Stomach smooth muscle (tissue), 2 donors: ENCODE results near the gene HLF.
A peak's percentile ranks its signal among the peaks of the same experiment; 100 is the strongest.

Experiments
- H3K27ac ChIP-seq: one replicate; pipeline ENCODE4 v1.7.0; 2013; ENCODE audit warnings: mild to moderate bottlenecking, low read length, inconsistent platforms
- H3K27me3 ChIP-seq, 2 donors: one replicate each; pipeline ENCODE4 v1.7.0; 2013; ENCODE audit warnings: low read length in 2 of 2; ENCODE audit not compliant: insufficient read depth in 2 of 2, control insufficient read depth in 1 of 2
- H3K36me3 ChIP-seq, 2 donors: one replicate each; pipeline ENCODE4 v1.7.0; 2013; ENCODE audit warnings: low read length in 2 of 2; ENCODE audit not compliant: control insufficient read depth in 2 of 2, insufficient read depth in 2 of 2
- H3K4me1 ChIP-seq: one replicate; pipeline ENCODE4 v1.7.0; 2013; ENCODE audit warnings: low read length; ENCODE audit not compliant: control insufficient read depth, insufficient read depth
- H3K4me3 ChIP-seq, 2 donors: one replicate each; pipeline ENCODE4 v1.7.0; 2013; ENCODE audit warnings: low read length in 2 of 2
- H3K9ac ChIP-seq, 2 donors: one replicate each; pipeline ENCODE4 v1.7.0; 2013; ENCODE audit warnings: low read length in 2 of 2, mild to moderate bottlenecking in 1 of 2
- H3K9me3 ChIP-seq, 2 donors: one replicate each; pipeline ENCODE4 v1.7.0; 2013; ENCODE audit warnings: low read length in 2 of 2; ENCODE audit not compliant: control insufficient read depth in 2 of 2
- donor health status: healthy.
- donor health status: Pancreatic carcinoma.

The HLF gene

GRCh38 chr17:55344514-55344997 is 79.8 kb downstream of the HLF start:
- Histone ChIP-seq H3K27ac (no peak overlapping the region), H3K9ac (no peak overlapping the region), H3K9me3 (no peaks in the 10 kb centered on the region), H3K4me1 (no peaks in the 10 kb centered on the region), H3K27me3 (no peaks in the 10 kb centered on the region), H3K4me3 (no peak overlapping the region), H3K36me3 (no peaks in the 10 kb centered on the region)

- Histone ChIP-seq H3K27ac (no peak overlapping the region), H3K9ac (no peak overlapping the region), H3K9me3 (no peaks in the 10 kb centered on the region), H3K27me3 (no peaks in the 10 kb centered on the region), H3K4me3 (no peak overlapping the region), H3K4me1 (no peaks in the 10 kb centered on the region), H3K36me3 (no peaks in the 10 kb centered on the region)
Measured at GRCh38 chr17:55345132-55345531, 80.4 kb downstream of the HLF start.

- H3K27ac ChIP-seq, result no peak overlapping the region
- peaks cover 4% of the 10 kb centered on the region for H3K4me1 ChIP-seq
- no peaks in the 10 kb centered on the region for H3K9me3 ChIP-seq
- no peaks in the 10 kb centered on the region for H3K27me3 ChIP-seq
- H3K4me3 ChIP-seq, result no peak overlapping the region
- no peak overlapping the region for H3K9ac ChIP-seq
- no peaks in the 10 kb centered on the region for H3K36me3 ChIP-seq
Measured at GRCh38 chr17:55346658-55347057, 81.9 kb downstream of the HLF start.

GRCh38 chr17:55347341-55347740 is 82.6 kb downstream of the HLF start:
- Histone ChIP-seq H3K27me3 (no peaks in the 10 kb centered on the region), H3K4me3 (no peak overlapping the region), H3K27ac (no peak overlapping the region), H3K9ac (no peak overlapping the region), H3K9me3 (no peaks in the 10 kb centered on the region), H3K36me3 (no peaks in the 10 kb centered on the region), H3K4me1 (peaks cover 4% of the 10 kb centered on the region)

GRCh38 chr17:55348749-55349354 is 84.1 kb downstream of the HLF start:
- H3K4me3 ChIP-seq, result peak overlapping the region in 1 of 2 donors; percentile 11
- no peaks in the 10 kb centered on the region for H3K36me3 ChIP-seq
- H3K4me1 ChIP-seq, result peaks cover 4% of the 10 kb centered on the region
- H3K27me3 ChIP-seq, result no peaks in the 10 kb centered on the region
- H3K9me3 ChIP-seq, result no peaks in the 10 kb centered on the region
- no peak overlapping the region for H3K27ac ChIP-seq
- H3K9ac ChIP-seq, result peak overlapping the region in 1 of 2 donors; percentile 29

- Histone ChIP-seq H3K27ac (no peak overlapping the region), H3K4me3 (no peak overlapping the region), H3K9ac (no peak overlapping the region), H3K9me3 (no peaks in the 10 kb centered on the region), H3K4me1 (peaks cover 4% of the 10 kb centered on the region), H3K36me3 (no peaks in the 10 kb centered on the region), H3K27me3 (no peaks in the 10 kb centered on the region)
Measured at GRCh38 chr17:55350825-55351205, 86.1 kb downstream of the HLF start.

- H3K36me3 ChIP-seq, result no peaks in the 10 kb centered on the region
Measured at GRCh38 chr17:55351226-55351625, 86.5 kb downstream of the HLF start.

GRCh38 chr17:55354010-55354409 is 89.2 kb downstream of the HLF start:
- Histone ChIP-seq H3K4me3 (no peak overlapping the region), H3K4me1 (peaks cover 4% of the 10 kb centered on the region), H3K27me3 (no peaks in the 10 kb centered on the region), H3K27ac (no peak overlapping the region), H3K9me3 (no peaks in the 10 kb centered on the region), H3K36me3 (no peaks in the 10 kb centered on the region), H3K9ac (no peak overlapping the region)

More at GRCh38 chr17:55351226-55351625, 86.5 kb downstream of the HLF start:
- no peak overlapping the region for H3K27ac ChIP-seq
- no peaks in the 10 kb centered on the region for H3K27me3 ChIP-seq
- H3K9ac ChIP-seq, result no peak overlapping the region
- H3K9me3 ChIP-seq, result no peaks in the 10 kb centered on the region
- no peak overlapping the region for H3K4me3 ChIP-seq
- H3K4me1 ChIP-seq, result peaks cover 4% of the 10 kb centered on the region

GRCh38 chr17:55354941-55355340 is 90.2 kb downstream of the HLF start:
- Histone ChIP-seq H3K27ac (no peak overlapping the region), H3K4me1 (peaks cover 4% of the 10 kb centered on the region), H3K27me3 (no peaks in the 10 kb centered on the region), H3K4me3 (no peak overlapping the region), H3K36me3 (no peaks in the 10 kb centered on the region), H3K9me3 (no peaks in the 10 kb centered on the region), H3K9ac (no peak overlapping the region)

GRCh38 chr17:55356434-55357328 is 91.9 kb downstream of the HLF start:
- Histone ChIP-seq H3K36me3 (no peaks in the 10 kb centered on the region), H3K27me3 (no peaks in the 10 kb centered on the region), H3K4me3 (no peak overlapping the region), H3K27ac (no peak overlapping the region), H3K9me3 (peaks cover 0 to 3% of the 10 kb centered on the region in 2 donors), H3K9ac (no peak overlapping the region), H3K4me1 (no peaks in the 10 kb centered on the region)

GRCh38 chr17:55360971-55361370 is 96.2 kb downstream of the HLF start:
- no peaks in the 10 kb centered on the region for H3K27me3 ChIP-seq
- no peak overlapping the region for H3K27ac ChIP-seq
- no peak overlapping the region for H3K4me3 ChIP-seq
- no peak overlapping the region for H3K9ac ChIP-seq
- no peaks in the 10 kb centered on the region for H3K36me3 ChIP-seq
- H3K9me3 ChIP-seq, result peaks cover 0 to 3% of the 10 kb centered on the region in 2 donors
- no peaks in the 10 kb centered on the region for H3K4me1 ChIP-seq
